GM18868 (cell line): Measurements from ENCODE around the gene TIMM22.

Source experiments
- ATAC-seq: cut with Tn5 transposase; IDR thresholded peaks from one replicate; pipeline ENCODE4 v1.9.1; 2021; ENCODE audit warnings: mild to moderate bottlenecking, moderate library complexity; ENCODE audit not compliant: unreplicated experiment

TIMM22 gene

GRCh38 chr17:1001640-1002411 lies 4.9 kb downstream of the TIMM22 start:
- no peak for ATAC-seq

- no peak for ATAC-seq
Observed at GRCh38 chr17:1002412-1002753, 5.5 kb downstream of the TIMM22 start.

- ATAC-seq, result no peak
Observed at GRCh38 chr17:1002771-1003555, 6.0 kb downstream of the TIMM22 start.

- ATAC-seq, result no peak
Observed at GRCh38 chr17:1003633-1003971, 6.7 kb downstream of the TIMM22 start.

GRCh38 chr17:1003972-1004768 lies 7.2 kb downstream of the TIMM22 start:
- ATAC-seq, result no peak

GRCh38 chr17:1004769-1005295 lies 7.9 kb downstream of the TIMM22 start:
- no peak for ATAC-seq

- no peak for ATAC-seq
Observed at GRCh38 chr17:1005361-1005946, 8.5 kb downstream of the TIMM22 start.

- no peak for ATAC-seq
Observed at GRCh38 chr17:1006054-1006453, 9.1 kb downstream of the TIMM22 start.

- ATAC-seq, result no peak
Observed at GRCh38 chr17:1007310-1008007, 10.5 kb downstream of the TIMM22 start.

GRCh38 chr17:1008008-1008761 lies 11.3 kb downstream of the TIMM22 start:
- ATAC-seq, result no peak

GRCh38 chr17:1009229-1010085 lies 12.5 kb downstream of the TIMM22 start:
- no peak for ATAC-seq

GRCh38 chr17:1010086-1010450 lies 13.1 kb downstream of the TIMM22 start:
- no peak for ATAC-seq

GRCh38 chr17:1010586-1010985 lies 13.7 kb downstream of the TIMM22 start:
- no peak for ATAC-seq

GRCh38 chr17:1011138-1011537 lies 14.2 kb downstream of the TIMM22 start:
- no peak for ATAC-seq

GRCh38 chr17:1011760-1012735 lies 15.1 kb downstream of the TIMM22 start:
- ATAC-seq, result no peak

- ATAC-seq, result no peak
Observed at GRCh38 chr17:1012823-1013728, 16.1 kb downstream of the TIMM22 start.

- ATAC-seq, result no peak
Observed at GRCh38 chr17:1013729-1014090, 16.8 kb downstream of the TIMM22 start.
